Islet precursor cell (in vitro differentiated cells): ENCODE measurements around the gene LUC7L3.
"Not testable (repeated sequence)": the region's sequence is repeated elsewhere in the genome, so short reads cannot be mapped to it uniquely, and the experiment has no call there.

Experiments
- DNase-seq: peaks from one replicate; pipeline ENCODE4 v3.0.0-alpha.2; 2018

The LUC7L3 gene

DNA sequence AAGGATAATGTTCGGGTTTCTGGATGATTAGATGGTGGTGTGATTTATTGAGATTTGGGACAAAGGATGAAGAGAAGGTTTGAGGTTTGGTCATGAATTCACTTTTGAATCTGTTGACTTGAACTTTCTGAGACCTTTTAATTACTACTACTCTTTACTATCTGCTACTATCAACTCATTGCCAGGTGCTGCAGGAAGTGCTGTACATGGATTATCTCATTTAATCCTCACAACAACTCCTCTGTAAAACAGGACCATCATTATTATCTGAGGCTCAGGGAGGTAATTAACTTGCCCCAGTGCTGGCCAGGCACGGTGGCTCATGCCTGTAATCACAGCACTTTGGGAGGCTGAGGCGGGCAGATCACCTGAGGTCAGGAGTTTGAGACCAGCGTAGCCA is 8.8 kb upstream of the LUC7L3 start:
- DNase-seq = no peak

DNA sequence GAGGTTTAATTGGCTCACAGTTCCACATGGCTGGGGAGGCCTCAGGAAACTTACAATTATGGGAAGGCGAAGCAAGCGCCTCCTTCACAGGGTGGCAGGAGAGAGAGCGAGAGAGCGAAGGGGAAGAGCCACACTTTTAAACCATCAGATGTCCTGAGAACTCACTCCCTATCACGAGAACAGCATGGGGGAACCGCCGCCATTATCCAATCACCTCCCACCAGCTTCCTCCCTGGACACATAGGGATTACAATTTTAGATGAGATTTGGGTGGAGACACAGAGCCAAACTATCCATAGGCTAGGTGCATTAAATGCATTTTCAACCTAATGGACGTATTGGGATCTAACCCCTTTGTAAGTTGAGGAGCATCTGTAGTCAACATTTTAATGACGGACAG is 6.8 kb upstream of the LUC7L3 start:
- DNase-seq = no peak

DNA sequence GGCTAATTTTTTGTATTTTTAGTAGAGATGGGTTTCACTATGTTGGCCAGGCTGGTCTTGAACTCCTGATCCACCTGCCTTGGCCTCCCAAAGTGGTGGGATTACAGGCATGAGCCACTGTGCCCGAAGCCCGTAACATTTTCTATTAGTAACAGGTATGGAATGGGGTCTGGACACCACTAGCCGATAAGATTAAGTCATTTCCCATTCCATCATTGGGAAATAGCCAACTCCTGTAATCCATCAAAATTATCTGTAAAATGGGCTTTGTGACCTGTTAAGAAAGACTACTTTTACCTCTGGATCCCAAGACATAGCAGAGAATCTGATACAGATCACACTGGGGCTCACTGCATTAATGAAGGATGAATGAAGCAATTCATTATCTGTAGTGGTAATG is 3.9 kb upstream of the LUC7L3 start:
- no peak for DNase-seq

DNA sequence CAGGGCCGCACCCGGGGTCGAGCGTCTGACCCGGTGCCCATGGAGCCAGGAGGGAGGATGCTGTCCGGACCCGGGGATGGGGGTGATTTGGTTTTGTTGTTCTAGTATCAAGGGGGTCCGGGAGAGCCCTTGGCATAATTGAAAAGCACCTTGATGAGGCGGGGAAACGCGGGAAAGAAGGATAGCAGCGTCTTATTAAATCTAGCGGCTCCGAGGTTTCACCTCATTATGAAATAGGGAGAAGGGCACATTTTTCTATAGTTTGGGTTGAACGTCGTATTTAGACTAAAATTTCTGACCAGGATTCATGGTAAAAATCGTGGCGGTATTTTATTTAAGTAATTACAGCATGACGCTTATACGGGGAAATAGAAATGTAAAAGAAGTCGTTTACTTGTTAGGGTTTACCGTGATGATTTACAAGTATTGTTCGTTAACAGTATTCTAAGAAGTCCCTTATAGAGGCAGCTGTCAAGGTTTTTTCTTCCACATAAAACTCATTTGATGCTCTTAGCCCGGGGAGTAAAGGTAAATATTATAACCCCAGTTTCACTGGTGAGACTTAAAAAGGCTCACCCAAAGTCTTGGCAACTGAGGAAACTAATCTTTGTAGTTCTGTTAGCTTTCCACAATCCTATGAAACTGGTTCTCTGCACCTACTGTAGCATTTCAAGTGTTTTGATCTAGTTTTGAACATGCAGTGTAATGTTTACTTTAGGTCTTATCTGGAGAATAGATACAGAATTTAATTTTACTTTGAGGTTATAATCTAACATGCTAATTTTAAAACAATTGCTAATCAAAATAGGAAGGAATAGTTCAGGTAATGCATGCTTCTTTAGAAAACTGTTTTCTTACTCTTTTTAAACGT is 756 bp downstream of the LUC7L3 start:
- DNase-seq = no peak

DNA sequence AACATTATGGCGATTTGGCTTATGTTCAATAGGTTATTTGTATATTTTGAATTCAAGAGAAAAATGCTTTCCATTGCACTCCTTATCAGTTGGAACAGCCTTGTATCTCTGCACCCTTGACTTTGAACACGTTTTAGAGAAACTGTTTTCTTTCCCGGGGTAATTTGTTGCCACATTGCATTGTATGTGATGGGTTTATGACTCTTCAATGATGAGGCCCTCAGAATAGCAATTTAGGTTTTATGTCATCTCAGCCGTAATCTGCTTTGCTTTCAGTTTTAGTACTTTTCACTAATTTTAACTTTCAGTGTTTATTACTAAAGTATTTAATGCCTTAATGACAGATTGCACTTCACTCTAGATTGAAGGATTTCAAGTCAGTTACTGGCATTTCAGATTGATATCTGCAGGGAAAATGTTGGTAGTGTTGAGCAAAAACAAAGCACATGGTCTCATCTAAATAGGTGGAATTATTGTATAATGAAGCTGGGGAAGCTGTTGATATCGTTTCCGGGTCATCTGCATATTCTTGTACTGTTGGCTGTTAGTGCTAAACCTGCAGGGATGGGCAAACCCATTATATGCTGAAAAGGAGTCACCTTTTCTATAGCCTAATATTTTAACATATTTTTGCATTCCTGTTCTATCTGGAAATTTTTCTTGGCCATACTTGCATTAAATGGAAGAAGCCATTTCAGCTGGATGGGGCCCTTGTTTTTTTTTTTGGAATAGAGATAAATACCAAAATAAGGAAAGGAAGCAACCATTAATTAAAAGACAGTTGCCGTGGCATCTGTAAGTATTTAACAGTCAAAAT is 2.0 kb downstream of the LUC7L3 start:
- DNase-seq = no peak

DNA sequence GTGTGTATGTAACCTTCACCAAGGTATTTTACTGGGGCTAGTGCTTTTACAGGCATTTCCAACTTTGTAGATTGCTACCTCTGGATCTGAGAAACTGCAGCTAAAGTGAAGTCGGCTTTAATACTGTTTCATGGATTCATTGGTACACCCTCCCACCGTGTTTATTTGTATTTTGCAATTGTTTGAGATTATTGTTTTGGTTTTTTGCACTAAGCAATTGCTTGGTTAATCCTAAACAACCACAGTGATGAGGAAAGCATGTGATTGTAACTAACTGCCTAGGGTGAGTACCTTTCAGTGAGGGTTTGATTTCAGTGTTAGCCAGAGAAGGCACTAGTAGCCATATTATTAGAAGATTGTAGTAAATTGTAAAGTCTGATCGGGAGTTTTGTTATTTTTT is 3.3 kb downstream of the LUC7L3 start:
- no peak for DNase-seq

DNA sequence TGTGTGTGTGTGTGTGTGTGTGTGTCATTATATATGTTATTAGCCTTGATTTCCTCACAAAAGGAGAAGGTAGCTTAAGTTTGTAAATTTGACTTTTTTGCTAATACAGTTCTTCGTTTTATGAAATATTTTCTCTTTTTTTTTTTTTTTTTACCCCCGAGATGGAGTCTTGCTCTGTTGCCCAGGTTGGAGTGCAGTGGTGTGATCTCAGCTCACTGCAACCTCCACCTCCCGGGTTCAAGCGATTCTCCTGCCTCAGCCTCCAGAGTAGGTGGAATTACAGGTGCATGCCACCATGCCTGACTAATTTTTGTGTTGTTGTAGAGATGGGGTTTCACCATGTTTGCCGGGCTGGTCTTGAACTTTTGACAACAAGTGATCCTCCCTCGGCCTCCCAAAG is 5.2 kb downstream of the LUC7L3 start:
- not testable (repeated sequence) for DNase-seq

DNA sequence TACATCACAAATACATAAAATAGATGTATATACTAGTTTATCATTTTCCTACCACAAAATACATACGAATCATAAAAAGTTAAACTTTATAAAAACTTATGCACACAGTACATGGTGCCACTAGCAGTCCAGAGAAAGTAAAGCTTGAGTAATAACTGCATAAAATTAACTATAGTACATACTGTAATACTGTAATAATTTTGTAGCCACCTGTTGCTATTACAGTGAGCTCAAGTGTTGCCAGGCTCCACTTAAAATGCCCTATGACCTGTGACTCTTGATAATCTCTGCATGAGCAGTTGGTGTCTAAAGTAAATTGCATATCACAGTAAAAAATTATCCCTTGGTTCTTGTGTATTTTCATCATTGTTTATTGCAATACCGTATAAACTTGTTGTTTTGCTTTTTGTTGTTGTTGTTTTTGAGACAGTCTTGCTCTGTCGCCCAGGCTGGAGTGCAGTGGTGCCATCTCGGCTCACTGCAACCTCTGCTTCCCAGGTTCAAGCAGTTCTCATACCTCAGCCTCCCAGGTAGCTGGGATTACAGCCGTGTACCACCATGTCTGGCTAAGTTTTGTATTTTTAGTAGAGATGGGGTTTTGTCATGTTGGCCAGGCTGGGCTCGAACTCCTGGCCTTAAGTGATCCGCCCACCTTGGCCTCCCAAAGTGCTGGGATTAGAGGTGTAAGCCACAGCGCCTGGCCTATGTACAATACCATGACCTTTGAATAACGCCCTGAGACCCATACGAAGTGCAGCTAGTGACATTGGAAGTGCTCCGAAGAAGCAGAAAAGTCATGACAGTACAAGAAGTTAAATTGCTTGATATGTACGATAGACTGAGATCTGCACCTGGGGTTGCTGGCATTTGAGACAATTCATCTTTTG is 6.6 kb downstream of the LUC7L3 start:
- DNase-seq = peak; percentile 51

DNA sequence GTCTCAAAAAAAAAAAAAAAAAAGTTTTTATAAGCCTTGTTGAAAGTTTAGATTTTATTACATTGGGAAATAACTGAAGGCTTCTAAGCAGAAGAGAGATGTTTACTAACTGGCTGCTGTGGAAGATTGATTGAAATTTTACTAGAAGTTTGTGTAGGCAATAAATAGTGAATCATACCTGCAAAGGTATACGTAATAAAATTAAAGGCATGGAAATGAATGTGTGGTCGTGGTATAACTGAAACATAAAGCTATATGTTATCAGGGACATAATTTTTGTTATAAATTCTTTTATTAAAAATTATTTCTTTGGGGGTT is 8.7 kb downstream of the LUC7L3 start:
- DNase-seq = no peak

DNA sequence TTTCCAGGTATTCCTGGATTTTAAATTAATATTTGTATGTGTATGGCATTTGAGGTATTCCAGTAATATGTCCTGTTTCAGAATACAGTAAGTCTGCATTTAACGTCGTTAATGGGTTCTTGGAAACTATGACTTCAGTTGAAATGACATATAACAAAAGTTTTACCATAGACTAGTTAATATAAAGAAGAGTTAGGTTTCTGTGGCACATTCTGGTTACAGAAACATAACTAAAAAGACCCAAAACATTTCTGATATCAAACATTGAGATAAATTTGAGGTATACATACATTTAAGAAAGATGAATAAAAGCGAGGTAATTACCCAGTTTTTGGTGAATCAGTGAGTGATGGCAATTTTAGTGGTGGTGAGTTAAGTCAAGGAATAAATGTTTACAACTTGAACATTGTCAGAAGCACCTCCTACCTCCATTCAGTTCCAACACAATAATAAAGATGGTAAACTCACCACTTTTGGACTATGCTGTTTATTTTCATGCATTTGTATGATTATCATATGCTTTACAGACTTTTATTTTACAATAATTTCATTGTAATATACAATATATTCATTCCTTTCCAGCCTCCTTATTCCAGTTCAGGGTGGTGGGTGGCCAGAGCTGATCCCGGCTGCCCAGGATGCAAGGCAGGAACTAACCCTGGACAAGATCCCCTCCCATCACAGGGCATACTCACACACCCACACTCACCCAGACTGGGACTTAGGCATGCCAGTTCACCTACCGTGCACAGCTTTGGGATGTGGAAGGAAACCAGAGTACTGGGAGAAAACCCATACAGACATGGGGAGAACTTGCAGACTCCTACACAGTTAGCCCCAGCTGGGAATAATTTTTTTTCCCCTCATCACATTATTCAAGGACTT is 9.7 kb downstream of the LUC7L3 start:
- no peak for DNase-seq

DNA sequence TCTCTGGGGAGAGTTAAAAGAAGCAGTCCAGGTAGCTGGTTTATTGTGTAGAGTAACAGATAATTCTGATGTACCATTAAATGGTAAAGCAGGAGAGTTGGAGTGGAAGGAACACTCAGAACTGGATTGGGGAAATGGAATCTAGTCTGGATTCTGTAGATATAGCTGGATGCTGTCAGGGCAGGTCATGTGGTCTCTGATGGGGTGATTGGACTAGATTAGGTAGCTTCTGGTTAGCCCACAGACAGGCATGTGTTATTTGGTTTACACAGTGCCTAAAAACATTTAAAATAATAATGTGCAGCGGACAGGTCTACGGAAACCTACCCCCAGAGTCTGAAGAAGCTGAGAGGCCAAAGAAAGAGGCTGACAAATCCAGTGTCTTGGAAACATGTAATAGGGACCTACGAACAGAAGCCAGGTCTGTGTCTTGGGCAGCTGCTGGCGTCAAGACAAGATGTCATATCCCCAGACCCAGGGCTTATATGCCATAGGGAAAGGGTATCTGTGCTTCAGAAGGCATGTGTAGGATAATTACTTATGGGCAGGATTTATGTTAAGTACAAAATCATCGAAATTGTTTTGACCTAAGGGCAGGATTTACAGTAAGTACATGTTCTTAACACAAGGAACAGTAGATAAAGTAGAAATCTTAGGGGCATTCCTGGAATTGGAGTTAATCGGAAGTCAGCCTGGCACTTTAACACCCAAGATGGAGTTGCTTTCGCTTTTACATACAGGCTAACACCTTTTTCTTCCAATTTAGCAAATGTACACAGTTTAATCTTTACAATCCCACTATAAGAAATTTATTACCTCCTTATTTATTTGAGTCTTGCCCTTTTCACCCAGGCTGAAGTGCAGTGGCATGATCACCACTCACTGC is 12.4 kb downstream of the LUC7L3 start:
- DNase-seq = no peak

DNA sequence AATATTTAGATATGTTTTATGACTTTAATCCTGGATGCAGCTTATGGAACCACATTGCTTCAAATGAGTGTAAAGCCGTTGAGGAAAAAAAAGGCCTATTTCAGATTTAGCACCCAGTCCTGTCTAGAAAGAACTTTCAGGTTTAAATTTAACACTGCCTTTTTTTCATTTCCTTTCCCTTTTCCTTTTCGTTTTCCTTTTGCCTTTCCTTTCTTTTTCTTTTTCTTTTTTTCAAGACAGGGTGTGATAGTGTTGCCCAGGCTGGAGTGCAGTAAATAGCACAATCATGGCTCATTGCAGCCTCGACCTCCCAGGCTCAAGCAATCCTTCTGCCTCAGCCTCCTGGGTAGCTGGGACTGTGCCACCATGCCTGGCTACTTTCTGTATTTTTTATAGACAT is 15.9 kb downstream of the LUC7L3 start:
- no peak for DNase-seq

DNA sequence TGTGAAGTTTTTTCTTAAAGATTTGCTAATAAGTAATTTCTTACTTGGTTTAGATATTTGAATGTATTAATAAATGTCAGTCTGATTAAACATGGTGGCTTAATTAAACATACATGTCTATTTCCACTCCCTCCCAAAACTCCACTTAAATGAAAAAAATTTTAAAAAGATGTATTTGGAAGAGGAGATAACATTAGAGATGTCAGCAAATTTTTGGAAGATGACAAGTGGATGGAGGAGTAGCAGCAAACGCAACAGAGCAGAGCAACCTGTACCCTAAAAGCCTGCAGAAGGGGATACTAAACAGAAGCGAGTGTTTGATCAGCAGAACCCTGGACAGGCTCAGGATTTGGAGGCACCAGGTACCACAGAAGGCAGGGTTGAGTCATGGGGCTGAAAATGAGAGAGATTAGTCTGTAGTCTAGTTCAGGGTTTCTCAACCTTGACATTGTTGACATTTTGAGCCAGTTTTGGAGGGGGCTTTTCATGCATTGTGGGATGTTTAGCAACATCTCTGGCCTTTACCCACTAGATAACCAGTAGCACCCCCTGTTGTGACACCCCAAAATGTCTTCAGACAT is 17.8 kb downstream of the LUC7L3 start:
- no peak for DNase-seq

DNA sequence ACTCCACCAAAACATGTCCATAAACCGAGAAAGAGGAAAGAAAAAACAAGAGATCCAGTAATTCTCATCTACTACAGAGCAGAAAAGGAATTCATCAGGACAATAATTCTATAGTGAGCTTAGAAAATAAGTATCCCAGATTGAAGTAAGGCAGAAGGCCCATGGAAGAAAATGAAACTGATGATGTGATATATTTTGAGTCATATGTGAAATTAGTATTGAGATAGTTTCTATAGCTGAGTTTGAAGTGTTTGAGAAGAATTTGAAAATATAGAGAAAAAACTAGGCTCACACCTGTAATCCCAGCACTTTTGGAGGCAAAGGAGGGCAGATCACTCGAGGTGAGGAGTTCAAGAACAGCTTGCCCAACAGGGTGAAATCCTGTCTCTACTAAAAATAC is 19.7 kb downstream of the LUC7L3 start:
- no peak for DNase-seq

DNA sequence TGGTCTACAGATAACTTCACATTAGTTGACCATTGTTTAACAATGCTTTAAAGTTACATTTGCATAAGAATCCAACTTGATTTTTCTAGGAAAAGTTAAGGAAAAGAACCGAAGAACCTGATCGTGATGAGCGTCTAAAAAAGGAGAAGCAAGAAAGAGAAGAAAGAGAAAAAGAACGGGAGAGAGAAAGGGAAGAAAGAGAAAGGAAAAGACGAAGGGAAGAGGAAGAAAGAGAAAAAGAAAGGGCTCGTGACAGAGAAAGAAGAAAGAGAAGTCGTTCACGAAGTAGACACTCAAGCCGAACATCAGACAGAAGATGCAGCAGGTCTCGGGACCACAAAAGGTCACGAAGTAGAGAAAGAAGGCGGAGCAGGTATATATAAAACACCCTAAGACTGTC is 26.2 kb downstream of the LUC7L3 start:
- DNase-seq = no peak

DNA sequence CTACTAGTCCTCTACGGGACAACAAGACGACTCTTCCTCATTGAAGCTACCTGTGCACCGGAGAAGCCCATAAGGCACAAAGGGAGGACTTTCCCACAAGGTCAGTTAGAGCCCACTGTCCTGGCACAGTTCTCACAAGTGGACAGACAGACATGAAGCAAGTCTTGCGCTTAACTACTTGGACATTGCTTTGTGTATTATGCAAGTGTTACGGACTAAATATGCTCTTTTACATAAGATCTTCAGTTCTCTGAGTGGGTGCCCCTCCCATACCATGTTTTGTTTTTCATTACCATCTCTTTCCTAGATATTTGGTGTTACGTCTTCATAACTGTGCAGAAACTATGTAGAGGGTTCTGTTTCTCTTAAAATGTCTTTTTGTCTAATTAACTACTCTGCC is 29.8 kb downstream of the LUC7L3 start:
- DNase-seq = no peak

DNA sequence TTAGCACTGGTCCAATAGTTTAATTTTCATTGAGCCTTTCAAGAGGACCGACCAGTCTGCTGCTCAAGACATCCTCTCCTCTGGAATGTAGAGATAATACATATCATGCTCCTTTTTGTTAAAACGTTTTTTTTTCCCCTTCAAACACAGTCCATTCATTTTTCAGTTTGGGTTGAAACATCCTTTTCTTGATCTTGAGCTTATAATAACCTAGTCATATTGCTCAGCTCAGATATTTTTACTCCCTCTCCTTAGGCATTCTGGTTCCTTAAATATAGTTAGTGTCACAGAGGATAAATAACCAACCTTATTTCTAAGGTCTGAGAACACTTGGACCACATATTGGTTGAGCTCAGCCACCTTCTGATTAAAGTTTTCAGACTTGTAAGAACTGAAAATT is 35.1 kb downstream of the LUC7L3 start:
- DNase-seq = no peak

DNA sequence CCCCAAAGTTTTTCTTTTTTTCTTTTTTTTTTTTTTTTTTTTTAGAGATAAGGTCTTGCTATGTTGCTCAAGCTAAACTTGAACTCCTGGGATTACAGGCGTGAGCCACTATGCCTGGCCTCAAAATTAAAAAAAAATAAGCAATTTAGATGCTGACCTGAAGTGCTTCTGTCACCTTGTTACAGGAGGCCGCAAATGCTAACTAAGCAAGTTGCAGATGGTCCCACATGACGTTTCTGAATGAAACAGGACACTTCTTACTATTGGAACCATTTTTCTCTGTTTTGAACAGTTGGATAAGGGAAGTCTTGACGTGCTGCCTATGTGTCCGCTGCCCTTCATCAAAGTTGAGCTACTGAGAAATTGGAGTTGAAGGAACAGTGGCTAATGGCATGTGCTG is 39.1 kb downstream of the LUC7L3 start:
- DNase-seq = no peak

DNA sequence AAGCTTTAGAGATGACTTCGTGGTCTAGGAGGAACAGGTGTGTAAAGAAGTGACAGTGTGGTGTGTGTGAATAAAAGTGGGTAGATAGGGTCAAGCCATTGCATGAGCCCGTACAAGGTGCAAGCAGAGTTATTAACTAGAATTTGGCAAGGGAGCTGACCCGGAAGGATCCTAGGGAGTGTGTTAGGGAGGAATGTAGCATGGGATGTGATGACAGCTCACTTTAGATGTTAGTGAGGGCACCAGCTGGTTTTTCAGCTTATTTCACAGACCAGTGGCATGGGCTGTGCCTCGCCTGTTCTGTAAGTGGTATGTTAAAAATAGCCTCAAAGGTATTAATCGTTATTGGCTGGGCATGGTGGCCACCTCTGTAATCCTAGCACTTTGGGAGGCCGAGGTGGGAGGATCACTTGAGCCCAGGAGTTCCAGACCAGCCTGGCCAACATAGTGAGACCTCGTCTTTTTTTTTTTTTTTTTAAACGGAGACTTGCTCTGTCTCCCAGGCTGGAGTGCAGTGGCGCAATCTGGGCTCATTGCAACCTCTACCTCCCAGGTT is 39.7 kb downstream of the LUC7L3 start:
- DNase-seq = no peak

DNA sequence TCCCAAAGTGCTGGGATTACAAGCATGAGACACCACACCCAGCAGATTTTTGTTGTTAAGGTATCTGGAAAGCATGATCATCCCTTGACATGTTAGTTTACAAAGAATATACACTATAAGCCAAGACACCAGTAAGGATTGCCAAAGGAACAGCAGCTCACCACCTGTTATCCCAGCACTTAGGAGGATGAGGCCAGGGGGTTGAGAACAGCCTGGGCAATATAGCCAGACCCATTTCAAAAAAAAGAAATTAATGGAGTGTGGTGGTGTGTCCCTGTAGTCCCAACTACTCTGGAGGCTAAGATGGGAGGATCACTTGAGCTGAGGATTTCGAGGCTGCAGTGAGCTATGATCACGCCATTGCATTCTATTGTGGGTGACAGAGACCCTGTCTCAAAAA is 42.8 kb downstream of the LUC7L3 start:
- DNase-seq = no peak
